HCT116 (cell line): Measurements from ENCODE around the gene SLC4A4. TPM values are rescaled to one million over a fixed set of nuclear protein-coding genes. Genes with fewer than 3 reads are reported as not detected.

Source experiments
- ATAC-seq: fragments of 200-7000 bp; cut with Tn5 transposase; 2 replicates; pipeline ENCODE4 v1.9.1; 2020; ENCODE audit warnings: mild to moderate bottlenecking, moderate library complexity
- BruUV-seq: library from RNA; stranded (reverse); fragments of 400-500 nt; replicated peaks from 2 replicates; lab custom pipeline; 2021; lab: Mats Ljungman, UMichigan
- CTCF ChIA-PET: fragments of 300-600 bp; sonication (Branson Sonifier 250); formaldehyde crosslinking; loops from one replicate; lab custom pipeline; 2021; ENCODE audit warnings: antibody characterized with exemption; lab: Charles Lee
- POLR2A ChIA-PET: fragments of 300-600, 350-600 bp; sonication (Branson Sonifier 250); formaldehyde crosslinking; loops from one replicate; lab custom pipeline; 2021; ENCODE audit warnings: antibody characterized with exemption; lab: Charles Lee
- RAD21 ChIA-PET, 2 experiments: fragments of 300-600 bp; sonication (Branson Sonifier 250); formaldehyde crosslinking; loops; one replicate each; lab custom pipeline; 2023; ENCODE audit warnings: low total read pairs in 2 of 2; ENCODE audit not compliant: uncharacterized antibody in 2 of 2, unreplicated experiment in 2 of 2, low non-redundant PET in 1 of 2; lab: Charles Lee
- DNase-seq: peaks from one replicate; pipeline ENCODE4 v3.0.0-alpha.2; 2010; ENCODE audit warnings: low read depth, low spot score
- H2AFZ ChIP-seq: fragments of 200-600 bp; shearing (Covaris generic), sonication (generic); 2 replicates; pipeline ENCODE4 v1.6.1; 2017; ENCODE audit warnings: low read depth, mixed run types, mixed read lengths, antibody characterized with exemption, low read length; ENCODE audit not compliant: poor library complexity, severe bottlenecking
- H3K27ac ChIP-seq: 2 replicates; pipeline ENCODE4 v1.5.1; 2012; ENCODE audit warnings: low read depth, low read length
- H3K27me3 ChIP-seq: fragments of 200-600 bp; sonication (generic); 2 replicates; pipeline ENCODE4 v1.6.1; 2016; ENCODE audit warnings: mixed run types, low read length, mixed read lengths; ENCODE audit not compliant: insufficient read depth
- H3K36me3 ChIP-seq, 2 experiments: fragments of 200-500 bp in 1 of 2; fragments of 200-600 bp in 1 of 2; sonication (Bioruptor generic) in 1 of 2; sonication (generic) in 1 of 2; 2 replicates each; pipeline versions ENCODE4 v1.5.1 to v1.6.1; 2014 to 2016; ENCODE audit warnings: low read length in 2 of 2, inconsistent platforms in 1 of 2, mixed read lengths in 1 of 2, mixed run types in 1 of 2; ENCODE audit not compliant: insufficient read depth in 2 of 2, control insufficient read depth in 1 of 2
- H3K4me1 ChIP-seq, 2 experiments: fragments of 200-600 bp in 1 of 2; sonication (generic) in 1 of 2; 2 replicates each; pipeline versions ENCODE4 v1.5.1 to v1.6.1; 2012 to 2017; ENCODE audit warnings: low read length in 2 of 2, inconsistent platforms in 1 of 2, mild to moderate bottlenecking in 1 of 2, mixed read lengths in 1 of 2, mixed run types in 1 of 2, moderate library complexity in 1 of 2; ENCODE audit not compliant: insufficient read depth in 2 of 2, control insufficient read depth in 1 of 2
- H3K4me2 ChIP-seq: fragments of 200-600 bp; sonication (generic); 2 replicates; pipeline ENCODE4 v1.6.1; 2017; ENCODE audit warnings: mixed run types, low read length, mixed read lengths
- H3K4me3 ChIP-seq, 2 experiments: fragments of 200-600 bp in 1 of 2; sonication (generic) in 1 of 2; replicated peaks in 1 of 2; 2 replicates each; pipeline ENCODE4 v1.5.1; 2011 to 2016; ENCODE audit warnings: low read length in 2 of 2, control low read depth in 1 of 2, low read depth in 1 of 2, mild to moderate bottlenecking in 1 of 2, mixed read lengths in 1 of 2, mixed run types in 1 of 2
- H3K79me2 ChIP-seq: fragments of 200-600 bp; sonication (generic); 2 replicates; pipeline ENCODE4 v1.6.1; 2017; ENCODE audit warnings: mild to moderate bottlenecking, mixed run types, low read length, moderate library complexity, mixed read lengths; ENCODE audit not compliant: insufficient read depth
- H3K9ac ChIP-seq: fragments of 200-600 bp; sonication (generic); 2 replicates; pipeline ENCODE4 v1.6.1; 2016; ENCODE audit warnings: low read length, mixed read lengths
- H3K9me2 ChIP-seq: fragments of 200-600 bp; sonication (generic), shearing (Covaris generic); 2 replicates; pipeline ENCODE4 v1.6.1; 2017; ENCODE audit warnings: mixed run types, mild to moderate bottlenecking, moderate library complexity; ENCODE audit not compliant: insufficient read depth
- H3K9me3 ChIP-seq, 2 experiments: fragments of 200-500 bp in 1 of 2; fragments of 200-600 bp in 1 of 2; sonication (Bioruptor generic) in 1 of 2; sonication (generic) in 1 of 2; 2 replicates each; pipeline ENCODE4 v1.6.1; 2014 to 2017; ENCODE audit warnings: low read length in 2 of 2, mixed read lengths in 2 of 2, inconsistent platforms in 1 of 2, low read depth in 1 of 2, mild to moderate bottlenecking in 1 of 2, mixed run types in 1 of 2, moderate library complexity in 1 of 2; ENCODE audit not compliant: control insufficient read depth in 1 of 2, insufficient read depth in 1 of 2
- H4K20me1 ChIP-seq: fragments of 200-600 bp; sonication (generic), shearing (Covaris generic); 2 replicates; pipeline ENCODE4 v1.6.1; 2017; ENCODE audit warnings: mixed run types, mild to moderate bottlenecking, moderate library complexity; ENCODE audit not compliant: insufficient read depth
- CBX3 ChIP-seq: IDR thresholded peaks from 2 replicates; pipeline ENCODE4 v1.6.1; 2012; ENCODE audit warnings: low read depth
- EGR1 ChIP-seq: IDR thresholded peaks from 2 replicates; pipeline ENCODE4 v1.6.1; 2012; ENCODE audit warnings: low read depth
- JUND ChIP-seq: IDR thresholded peaks from 2 replicates; pipeline ENCODE4 v1.6.1; 2012
- POLR2AphosphoS5 ChIP-seq: IDR thresholded peaks from 2 replicates; pipeline ENCODE4 v1.6.1; 2011; ENCODE audit warnings: mild to moderate bottlenecking, low read depth, low read length, moderate library complexity
- RAD21 ChIP-seq: IDR thresholded peaks from 2 replicates; pipeline ENCODE4 v1.6.1; 2012; ENCODE audit warnings: low read depth, mild to moderate bottlenecking
- SRF ChIP-seq: IDR thresholded peaks from 2 replicates; pipeline ENCODE4 v1.6.1; 2012; ENCODE audit warnings: low read depth
- YY1 ChIP-seq: IDR thresholded peaks from 2 replicates; pipeline ENCODE4 v1.6.1; 2011; ENCODE audit warnings: low read length, low read depth, moderate library complexity, mild to moderate bottlenecking; ENCODE audit not compliant: insufficient replicate concordance; ENCODE audit errors: extremely low read depth
- ZFX ChIP-seq: fragments of 450-650 bp; IDR thresholded peaks from 2 replicates; pipeline ENCODE4 v1.6.1; 2017
- intact Hi-C: fragments of 100-400 bp; cut with micrococcal nuclease; formaldehyde crosslinking; loops from 2 replicates; pipeline ENCODE4 v1.10.0; 2022
- total RNA-seq: library from RNA; stranded (reverse); gene quantifications from one replicate; pipeline ENCODE4 v1.2.1, GENCODE V29; 2021; ENCODE audit not compliant: unreplicated experiment
- TF ChIP-seq, protein P1 (sequence below): IDR thresholded peaks from 2 replicates; pipeline ENCODE4 v1.6.1; 2012; ENCODE audit warnings: low read depth
- TF ChIP-seq, protein P2 (sequence below): IDR thresholded peaks from 2 replicates; pipeline ENCODE4 v1.6.1; 2012

SLC4A4 gene
- total RNA-seq, 1 experiment from 2014 or later = 0.30 TPM

DNA sequence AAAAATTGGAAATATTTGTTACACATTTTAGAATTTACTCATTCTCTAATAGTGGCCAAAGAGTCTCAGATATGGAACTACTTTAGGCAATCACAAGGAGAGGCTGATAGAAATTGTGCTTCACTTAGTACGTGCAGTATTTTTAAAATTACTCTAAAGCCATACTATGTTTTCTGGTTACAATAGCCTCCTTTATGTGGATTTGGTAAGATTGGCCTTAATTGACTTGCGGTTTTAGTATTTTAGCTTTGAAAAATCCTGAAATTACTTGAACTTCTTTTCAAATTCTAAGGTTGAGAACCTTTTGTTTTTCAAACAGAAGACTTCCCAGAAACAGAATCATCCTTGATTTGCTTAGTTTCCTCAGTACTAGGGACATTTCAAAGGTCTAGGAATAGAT is 215.2 kb downstream of the SLC4A4 start:
- Histone ChIP-seq H3K36me3 (no peaks in the 10 kb centered on the region), H3K27ac (no peak overlapping the region), H3K4me3 (no peak overlapping the region), H3K4me1 (no peaks in the 10 kb centered on the region), H3K9me2 (no peaks in the 10 kb centered on the region), H3K9ac (no peak overlapping the region), H2AFZ (no peak overlapping the region), H4K20me1 (no peaks in the 10 kb centered on the region), H3K27me3 (no peaks in the 10 kb centered on the region), H3K9me3 (no peaks in the 10 kb centered on the region), H3K79me2 (no peaks in the 10 kb centered on the region), H3K4me2 (no peak overlapping the region)
- intact Hi-C loops = loop anchor here (10.0 kb wide), 1 partner anchor 949 kb away; no protein-coding TSS in a partner anchor
- ChIA-PET RAD21 (no interaction called here), POLR2A (no interaction called here), CTCF (no interaction called here)
- DNase-seq (no peak), ATAC-seq (no peak)
- no TSS peak for BruUV-seq
- TF ChIP-seq CBX3 (no peak), YY1 (no peak), JUND (no peak), ZFX (no peak), RAD21 (no peak), SRF (no peak), EGR1 (no peak), POLR2AphosphoS5 (no peak)
- TF ChIP-seq, protein P1, sequence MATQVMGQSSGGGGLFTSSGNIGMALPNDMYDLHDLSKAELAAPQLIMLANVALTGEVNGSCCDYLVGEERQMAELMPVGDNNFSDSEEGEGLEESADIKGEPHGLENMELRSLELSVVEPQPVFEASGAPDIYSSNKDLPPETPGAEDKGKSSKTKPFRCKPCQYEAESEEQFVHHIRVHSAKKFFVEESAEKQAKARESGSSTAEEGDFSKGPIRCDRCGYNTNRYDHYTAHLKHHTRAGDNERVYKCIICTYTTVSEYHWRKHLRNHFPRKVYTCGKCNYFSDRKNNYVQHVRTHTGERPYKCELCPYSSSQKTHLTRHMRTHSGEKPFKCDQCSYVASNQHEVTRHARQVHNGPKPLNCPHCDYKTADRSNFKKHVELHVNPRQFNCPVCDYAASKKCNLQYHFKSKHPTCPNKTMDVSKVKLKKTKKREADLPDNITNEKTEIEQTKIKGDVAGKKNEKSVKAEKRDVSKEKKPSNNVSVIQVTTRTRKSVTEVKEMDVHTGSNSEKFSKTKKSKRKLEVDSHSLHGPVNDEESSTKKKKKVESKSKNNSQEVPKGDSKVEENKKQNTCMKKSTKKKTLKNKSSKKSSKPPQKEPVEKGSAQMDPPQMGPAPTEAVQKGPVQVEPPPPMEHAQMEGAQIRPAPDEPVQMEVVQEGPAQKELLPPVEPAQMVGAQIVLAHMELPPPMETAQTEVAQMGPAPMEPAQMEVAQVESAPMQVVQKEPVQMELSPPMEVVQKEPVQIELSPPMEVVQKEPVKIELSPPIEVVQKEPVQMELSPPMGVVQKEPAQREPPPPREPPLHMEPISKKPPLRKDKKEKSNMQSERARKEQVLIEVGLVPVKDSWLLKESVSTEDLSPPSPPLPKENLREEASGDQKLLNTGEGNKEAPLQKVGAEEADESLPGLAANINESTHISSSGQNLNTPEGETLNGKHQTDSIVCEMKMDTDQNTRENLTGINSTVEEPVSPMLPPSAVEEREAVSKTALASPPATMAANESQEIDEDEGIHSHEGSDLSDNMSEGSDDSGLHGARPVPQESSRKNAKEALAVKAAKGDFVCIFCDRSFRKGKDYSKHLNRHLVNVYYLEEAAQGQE = no peak
- TF ChIP-seq, protein P2, sequence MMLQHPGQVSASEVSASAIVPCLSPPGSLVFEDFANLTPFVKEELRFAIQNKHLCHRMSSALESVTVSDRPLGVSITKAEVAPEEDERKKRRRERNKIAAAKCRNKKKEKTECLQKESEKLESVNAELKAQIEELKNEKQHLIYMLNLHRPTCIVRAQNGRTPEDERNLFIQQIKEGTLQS = no peak
- TF ChIP-seq, all 23 proteins: peak for 0
